ELF-1 (cell line): ENCODE data around the gene ELMO2.
A peak's percentile ranks its signal among the peaks of the same experiment; 100 is the strongest.

ENCODE experiments used
- DNase-seq: peaks from one replicate; pipeline ENCODE4 v3.0.0-alpha.2; 2016; ENCODE audit warnings: low read depth, low spot score

The ELMO2 gene

DNA sequence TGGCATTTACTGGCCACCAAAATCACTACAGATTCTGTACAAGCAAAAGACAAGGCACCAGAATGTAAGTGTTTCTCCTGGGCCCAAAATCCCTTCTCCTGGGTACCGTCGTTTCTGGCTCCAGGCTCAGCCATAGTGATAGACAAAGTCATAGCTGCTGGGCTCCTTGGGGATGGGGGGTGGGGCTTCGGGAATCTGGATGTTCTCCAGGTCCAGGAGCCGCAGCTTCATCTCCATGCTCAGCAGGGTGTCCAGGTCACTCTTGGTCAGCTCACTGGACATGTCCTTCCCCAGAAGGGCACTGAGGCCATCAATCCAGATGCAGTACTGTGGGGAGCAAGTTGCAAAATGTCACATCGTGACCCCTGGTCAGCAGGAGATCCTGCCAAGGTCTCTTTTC is 39.2 kb downstream of the ELMO2 start:
- no peak for DNase-seq

DNA sequence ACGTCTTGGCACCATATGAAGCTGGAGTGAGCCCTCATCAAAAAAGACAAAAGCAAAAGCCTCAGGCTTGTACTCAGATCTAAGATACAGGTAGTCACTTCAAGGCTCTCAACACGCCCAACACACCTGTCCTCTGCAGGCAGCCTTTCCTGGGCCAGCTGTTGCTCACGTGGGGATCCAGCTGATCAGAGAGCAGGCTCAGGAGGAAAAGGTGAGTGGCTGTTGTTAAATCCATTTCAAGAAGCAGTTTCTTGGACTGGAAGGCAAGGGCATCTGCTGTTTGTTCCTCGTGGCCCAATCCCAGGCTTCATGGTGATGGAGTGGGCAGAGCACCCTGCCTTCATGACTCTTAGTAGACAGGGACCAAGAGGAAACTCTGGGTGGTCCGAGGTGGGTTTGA is 39.6 kb downstream of the ELMO2 start:
- no peak for DNase-seq

DNA sequence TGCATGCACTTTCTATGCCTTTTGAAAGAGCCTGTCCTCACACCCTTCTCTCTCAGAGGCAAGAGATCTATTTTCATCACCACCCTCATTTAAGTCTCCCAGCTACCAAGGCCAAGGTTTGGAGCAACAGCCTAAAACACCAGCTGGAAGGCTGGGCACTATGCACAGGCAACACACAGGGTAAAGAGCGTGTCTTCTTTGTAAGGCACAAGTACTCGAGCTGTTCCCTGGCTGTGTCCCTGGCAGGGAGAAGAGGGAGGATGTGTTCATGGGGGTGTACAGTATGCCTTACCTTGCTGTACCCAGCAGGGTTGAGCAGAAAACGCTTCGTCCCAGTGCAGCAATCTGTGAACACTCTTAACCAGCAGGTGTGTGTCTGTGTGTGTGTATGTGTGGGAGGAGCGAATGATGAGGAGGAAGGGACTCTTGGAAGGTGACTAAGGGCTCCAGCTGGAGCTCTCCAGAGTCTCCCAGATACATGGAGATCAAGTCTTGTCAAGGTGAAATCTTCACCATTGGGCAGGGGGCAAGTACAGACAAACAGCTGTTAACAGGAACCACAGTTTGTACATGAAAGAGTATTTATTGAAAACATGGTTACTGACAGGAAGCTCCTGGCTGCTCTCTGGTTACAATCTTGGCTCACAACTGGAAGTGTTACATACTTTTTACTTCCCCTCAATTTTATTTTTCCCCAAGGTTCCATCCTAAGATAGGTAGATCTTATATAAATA is 40.8 kb downstream of the ELMO2 start:
- DNase-seq = no peak

DNA sequence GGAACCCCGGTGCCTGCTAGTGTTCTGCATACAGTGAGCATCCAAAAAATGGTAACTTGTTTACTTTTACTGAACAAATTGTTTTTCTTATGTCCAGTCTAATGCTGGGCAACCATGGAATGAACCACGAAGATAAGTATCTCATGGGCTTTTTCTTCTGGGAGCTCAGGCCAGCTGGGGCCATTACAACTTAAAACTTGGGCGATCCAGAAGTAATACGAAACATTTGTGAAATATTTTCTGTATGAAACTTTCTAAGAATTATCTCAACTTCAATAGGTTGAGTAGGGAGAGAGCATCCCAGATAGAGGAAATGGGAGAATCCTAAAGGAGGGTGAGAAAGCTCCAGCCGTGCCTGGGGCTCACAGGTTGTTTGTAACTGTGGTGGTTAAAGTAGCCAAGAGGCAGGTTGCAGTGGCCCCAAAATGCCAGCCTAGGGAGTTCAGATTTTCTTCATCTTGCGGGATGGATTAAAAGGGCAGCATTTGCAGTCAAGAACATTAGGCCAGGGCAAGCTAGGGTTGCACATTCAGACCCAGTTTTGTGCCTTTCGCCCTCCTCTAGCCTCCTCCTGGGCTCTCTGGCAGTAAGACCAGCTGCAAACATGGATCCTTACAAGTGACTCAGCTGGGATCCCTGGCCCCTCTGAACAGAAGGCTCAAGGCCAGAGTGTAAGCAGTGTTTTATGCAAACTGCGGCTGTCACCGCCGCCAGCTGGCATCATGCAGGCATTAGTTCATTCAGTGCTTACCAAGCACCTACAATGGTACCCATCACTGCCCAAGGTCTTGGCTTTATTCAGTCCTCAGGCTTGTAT is 41.5 kb downstream of the ELMO2 start:
- DNase-seq = no peak

DNA sequence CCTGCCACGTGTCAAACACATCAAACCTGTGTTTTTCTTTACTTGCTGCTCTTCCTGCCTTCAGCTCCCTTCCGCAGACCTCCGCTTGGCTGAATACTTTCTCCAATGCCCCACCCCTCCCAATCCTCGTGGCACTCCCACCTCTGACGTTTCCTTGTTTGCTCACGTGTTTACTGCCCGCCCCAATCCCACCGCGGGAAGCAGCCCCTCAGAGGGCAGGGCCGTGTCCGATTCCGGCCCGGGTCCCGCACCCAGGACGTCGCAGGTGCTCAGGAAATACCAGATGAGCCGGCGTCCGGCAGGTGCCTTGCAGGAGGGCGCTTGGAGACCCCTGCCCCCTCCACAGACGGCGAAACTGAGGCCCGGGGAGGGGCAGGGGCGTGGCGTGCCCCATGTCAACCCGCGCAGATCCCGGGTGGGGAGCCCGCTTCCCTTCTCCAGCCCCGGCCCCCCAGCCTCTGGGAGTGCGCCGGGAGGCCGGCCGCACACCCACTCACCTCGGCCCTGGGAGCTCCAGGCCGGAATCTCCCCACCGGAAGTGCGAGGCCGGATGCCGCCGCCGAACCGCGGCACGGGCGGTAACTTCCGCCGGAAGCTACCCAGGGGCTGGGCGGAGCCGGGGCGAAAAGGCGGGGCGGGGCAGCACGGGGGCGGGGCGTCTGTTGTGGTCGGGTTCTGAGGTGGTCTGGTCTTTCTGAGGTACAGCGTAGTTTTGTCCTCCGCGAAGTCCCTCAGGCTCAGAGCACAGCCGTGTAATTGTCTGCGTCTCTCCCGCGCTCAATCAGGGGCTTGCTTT is 42.3 kb downstream of the ELMO2 start:
- DNase-seq = peak; percentile 94

DNA sequence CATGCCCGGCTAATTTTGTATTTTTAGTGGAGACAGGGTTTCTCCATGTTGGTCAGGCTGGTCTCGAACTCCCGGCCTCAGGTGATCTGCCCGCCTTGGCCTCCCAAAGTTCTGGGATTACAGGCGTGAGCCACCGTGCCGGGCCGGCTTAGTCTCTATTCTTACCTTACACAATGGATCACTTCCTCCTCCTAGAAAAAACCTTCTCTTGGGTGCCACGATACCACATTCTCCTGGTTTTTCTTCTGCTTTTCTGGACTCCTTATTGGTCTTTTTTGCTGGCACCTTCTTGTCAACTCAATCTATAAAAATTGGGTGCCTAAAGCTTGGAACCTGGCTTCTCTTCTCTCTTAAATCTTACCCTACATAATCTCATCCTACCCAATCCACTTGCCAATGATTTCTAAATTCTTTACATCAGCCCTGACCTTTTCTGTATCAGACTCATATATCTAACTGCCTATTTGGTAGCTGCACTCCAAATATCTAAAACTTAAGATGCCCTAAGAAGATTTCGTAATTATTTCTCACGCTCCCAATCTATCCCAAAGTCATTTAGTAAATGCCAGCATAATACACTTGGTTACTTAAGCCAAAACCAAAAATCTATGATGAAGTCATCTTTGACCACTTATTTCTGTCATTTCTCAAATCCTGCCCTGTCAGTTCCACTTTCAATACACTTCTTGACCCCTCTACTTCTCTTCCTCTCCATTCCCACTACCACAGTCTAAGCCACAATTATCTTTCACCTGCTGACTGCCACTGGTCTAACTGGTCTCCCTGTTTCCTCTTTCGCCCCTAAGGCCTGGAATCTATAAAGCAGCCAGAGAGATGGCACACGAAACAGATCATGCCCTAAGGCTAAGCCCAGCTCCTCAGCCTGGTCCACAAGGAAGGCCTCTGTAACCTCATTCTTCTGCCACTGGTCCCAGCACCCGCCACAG is 43.2 kb downstream of the ELMO2 start:
- DNase-seq = no peak

DNA sequence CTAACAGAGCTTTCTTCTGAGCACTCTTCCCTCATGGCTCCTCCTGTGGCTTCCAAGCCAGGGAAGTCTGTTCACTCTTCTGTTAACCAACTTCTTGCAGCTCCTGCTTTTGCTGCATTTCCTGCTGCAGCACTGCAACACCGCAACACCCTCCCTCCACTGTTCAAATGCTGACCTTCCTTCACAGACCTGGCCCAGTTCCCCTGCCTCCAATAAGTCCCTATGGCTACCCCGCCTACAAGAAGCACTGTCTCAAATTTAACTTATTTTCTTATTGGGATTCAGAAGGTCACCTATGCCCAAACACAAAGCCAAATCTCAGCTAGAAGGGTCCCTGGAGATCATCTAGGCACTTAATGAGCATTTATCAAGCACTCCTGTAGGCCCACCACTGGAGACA is 44.6 kb downstream of the ELMO2 start:
- DNase-seq = no peak

DNA sequence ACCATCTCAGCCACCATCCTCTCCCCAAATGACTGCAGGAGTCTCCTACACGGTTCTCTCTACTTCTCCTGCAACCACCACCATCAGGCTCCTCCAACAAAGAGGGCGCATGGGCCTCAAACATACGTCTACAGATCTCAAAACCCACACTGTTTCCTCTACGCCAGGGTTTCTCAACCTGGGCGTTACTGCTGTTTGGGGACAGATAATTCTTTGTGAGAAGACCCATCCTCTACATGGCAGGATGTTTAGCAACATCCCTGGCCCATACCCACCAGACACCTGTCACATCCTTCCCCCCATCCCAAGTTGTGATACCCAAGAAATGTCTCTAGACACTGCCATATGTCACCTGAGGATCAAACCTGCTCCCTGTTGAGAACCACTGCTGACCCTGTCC is 45.0 kb downstream of the ELMO2 start:
- no peak for DNase-seq

DNA sequence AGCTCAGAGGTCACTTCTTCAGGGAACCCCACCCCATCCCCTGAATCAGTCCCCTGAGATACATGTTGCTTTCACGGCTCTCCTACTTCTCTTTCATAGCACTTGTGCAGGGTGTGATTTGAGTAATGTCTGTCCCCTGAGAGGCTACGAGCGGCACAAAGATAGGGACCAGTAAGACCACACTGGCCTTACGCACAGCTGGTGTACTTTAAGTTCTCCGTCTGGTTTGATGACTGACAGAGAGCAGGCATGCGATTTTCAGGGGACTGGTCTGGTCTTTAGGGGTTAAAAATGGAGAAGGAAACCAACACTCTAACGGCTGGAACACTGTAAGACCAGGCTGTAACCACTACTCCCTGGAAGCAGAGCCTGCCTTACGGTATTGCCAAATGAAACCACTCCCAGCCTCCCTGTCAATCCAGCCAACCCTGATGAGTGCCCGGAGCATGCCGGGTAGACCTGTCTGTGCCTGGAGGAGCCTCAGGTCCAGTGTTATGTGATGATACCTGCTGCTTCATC is 47.1 kb downstream of the ELMO2 start:
- no peak for DNase-seq

DNA sequence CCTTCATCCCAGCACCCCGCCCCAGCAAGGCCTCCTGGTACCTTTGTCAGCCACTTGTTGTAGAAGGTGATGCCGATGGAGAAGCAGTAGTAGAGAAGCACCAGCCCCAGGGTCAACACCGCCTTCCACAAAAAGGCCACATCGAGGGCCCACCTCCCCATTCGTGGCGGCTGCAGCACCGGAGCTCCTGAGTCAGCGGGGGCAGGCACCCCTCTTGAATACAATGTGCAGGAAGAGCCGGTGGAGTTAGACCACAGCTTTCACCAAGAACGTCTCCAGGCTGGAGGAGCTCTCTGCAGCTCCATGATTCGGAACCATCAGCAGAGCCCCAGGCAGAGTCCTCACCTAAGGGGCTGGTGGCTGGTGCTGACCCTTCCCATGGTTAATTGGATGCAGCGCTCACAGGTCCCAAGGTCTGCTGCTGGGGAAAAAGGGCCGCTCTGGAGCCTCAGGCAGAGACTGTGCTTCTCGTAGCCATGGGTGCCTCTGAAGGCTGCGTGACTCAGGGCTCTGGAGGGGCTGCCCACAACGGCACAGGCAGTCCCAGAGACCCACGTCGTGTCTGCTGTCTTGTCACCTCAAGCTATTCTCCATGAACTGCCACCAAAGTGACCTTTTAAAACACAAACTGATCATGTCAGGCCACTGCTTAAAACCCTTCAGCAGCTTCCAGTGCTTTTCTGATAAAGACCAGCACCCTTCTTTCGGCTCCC is 47.9 kb downstream of the ELMO2 start:
- DNase-seq = no peak

DNA sequence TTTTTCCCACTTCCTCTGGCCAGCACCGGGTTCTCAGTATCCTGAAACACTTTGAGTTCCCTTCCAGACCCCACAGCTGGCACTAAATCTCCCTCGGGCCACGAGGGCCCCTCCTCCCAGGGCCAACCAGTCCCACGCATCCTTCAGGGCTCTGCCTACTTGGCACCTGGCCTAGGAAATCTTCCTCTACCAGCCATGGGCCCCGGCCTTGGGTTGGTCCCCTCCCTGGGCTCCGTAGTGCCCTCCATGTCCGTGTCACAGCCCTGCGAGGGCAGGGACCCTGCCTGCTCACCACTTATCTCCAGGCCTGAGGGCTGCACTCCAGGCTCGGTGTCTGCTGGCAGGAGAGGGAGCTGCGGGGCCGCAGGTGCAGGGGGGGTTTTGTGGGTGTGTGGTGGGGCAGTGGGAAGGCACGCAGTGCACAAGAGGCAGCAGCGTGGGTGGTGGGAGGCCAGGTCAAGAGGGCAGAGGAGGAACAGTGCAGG is 49.3 kb downstream of the ELMO2 start:
- no peak for DNase-seq

DNA sequence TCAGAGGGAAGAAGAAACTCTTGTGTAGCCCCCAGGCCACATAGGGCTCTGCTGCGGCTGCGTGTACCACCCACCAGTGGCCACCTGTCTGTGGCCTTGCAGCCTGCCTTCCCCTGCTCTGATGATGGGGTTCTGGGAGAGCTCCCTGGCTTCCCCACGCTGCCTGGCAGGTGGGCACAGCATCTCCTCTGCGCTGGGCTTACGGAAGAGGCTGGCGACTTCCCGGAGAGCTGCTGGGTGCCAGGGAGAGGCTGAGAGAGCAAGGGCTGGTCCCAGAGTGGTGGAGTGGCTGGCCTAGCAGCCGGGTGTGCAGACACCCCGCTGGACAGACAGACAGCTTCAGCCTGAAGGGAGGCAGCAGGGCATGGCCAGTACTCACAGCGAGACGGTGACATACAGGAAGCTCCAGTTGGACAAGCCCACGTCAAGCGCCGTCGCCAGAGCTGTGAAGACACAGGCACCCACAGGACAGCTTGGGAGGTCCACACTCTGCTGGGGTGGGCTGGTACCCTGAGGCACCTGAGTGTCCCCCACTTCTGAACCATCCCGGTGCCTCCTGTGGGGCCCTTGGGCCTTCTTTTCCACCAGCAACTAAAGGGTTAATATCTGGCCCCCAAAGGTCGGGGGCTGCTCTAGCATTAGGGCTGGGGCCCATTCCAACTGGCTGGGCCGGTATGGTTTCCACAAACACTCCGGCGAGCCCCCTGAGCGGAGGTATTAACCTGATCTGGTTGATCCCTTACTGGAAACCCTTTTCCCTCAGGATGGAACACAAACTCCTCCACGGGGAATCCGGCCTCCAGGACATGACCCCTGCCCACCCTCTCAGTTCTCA is 50.0 kb downstream of the ELMO2 start:
- no peak for DNase-seq

DNA sequence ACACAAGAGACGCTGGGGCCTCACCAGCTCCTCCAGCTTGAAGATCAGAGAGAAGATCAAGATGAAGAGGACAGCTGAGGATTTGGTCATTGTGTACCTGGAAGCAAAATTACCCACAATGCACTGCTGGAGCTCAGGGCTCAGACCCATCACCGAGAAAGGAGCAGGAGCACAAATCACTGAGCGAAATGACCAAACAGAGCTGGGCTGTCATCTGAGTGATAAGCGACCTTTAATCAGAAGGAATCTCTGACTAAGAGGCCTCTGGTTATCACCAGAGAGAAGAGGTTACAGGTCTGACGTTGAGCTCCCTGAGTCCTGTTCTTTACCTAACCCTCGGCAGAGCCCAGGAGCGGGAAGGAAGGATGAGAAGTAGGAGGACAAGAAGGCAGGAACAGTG is 50.6 kb downstream of the ELMO2 start:
- DNase-seq = no peak

DNA sequence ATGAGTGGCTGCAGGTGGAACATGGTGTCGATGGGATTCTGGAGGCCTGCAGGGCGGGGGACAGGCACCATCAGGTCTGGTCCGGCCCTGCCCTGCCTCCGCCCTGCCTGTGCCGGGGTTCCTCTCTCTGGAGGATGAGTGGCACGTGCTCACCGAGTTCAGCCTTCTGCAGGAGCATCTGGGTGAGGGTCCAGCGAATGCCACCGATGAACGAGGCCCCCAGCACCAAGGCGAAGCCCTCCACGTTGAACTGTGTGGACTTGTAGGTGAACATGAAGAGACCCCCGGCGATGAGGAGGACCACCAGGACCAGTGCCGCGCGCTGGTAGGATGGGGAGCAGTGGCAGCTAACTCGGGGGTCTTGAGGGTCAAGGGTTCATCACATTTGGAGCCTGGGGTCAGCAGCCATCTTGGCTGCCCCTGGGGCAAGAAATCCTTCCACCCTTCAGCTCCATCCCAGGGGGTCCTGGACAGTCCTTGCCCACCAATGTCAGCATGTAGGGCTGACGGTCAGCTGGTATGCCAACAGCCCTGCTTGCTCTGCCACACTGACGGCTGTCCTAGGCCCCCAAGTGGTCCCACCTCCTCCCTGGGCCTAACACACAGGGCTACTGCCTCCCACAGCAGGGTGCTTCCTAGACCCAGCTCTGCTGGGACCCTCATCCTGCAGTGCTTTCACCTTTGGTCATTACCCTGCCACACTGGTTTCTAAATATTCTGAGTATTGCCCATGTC is 51.3 kb downstream of the ELMO2 start:
- DNase-seq = no peak

DNA sequence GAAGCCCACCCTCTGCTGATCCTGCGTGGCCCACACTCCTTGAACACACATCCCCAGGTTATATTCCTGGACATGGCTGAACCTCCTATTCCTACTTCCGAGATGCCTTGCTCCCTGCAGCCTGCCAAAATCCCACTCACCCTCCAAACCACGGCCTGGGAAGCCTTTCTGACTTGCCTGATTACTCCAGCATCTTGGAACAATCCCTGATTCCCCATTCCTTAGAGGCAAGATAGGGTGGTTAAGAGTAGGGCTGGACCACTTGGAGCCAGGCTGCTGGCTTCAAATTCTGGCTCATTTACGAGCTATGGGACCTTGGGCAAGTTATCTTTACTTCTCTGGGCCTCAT is 52.2 kb downstream of the ELMO2 start:
- DNase-seq = no peak

DNA sequence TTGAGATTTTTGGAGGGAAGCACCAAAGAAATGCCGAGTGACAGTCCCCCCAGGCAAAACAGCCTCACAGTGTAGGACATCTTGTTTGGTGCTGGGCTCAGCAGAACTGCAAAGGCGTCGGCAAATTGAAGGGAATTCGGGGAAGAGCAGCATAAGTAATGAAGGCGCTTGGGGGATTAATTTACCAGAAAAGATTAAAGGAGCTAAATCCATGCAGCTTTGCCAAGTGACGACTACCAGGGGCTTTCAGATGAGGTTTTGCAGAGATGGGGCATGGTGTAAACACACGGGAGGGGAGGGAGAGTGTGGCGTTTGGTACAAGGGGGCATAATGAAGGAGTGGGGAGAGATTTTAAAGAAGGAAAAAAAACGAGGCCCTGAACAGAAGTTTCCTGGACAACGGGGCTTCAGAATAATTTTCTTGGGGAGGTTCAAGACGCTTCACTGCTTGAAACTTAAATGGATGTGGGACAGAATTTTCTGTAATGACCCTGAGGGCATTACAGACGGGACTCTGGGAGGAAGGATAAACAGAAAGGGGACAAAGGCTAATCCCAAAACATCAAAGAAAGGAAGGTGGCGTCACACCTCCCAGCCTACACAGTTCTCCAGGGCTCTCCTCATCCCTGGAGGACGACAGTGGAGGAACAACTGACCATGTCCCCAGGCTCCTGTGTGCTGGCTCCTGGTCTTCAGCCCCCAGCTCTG is 52.8 kb downstream of the ELMO2 start:
- peak; percentile 71 for DNase-seq

DNA sequence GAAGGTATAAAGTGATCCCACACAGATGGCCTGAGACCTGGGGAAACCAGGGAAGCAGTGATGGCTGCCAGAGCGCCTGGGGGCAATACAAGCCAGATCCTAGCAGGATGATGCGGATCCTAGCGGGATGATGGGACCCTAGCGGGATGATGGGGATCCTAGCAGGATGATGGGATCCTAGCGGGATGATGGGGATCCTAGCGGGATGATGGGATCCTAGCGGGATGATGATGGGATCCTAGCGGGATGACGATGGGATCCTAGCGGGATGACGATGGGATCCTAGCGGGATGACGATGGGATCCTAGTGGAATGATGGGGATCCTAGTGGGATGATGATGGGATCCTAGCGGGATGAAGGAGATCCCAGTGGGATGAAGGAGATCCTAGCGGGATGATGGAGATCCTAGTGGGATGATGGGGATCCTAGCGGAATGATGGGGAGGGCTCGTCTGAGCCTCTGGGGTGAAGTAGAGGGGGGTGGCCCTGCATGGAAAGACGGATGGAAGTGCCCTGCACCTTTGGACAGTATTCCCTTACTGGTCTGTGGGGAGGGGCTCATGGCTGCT is 54.0 kb downstream of the ELMO2 start:
- no peak for DNase-seq
